ENCODE data around the gene SLC35C1. TPM values are rescaled to one million over a fixed set of nuclear protein-coding genes. Genes with fewer than 3 reads are reported as not detected.

The SLC35C1 gene
- total and polyA plus RNA-seq, 2 experiments from 2014 or later: 6.8 to 11.0 TPM

GRCh38 chr11:45833761-45834160 lies 28.8 kb downstream of the SLC35C1 start:
- Histone ChIP-seq H3K27me3 (ENCODE audit: insufficient read depth) (no peaks in the 10 kb centered on the region), H3K4me2 (no peak overlapping the region), H4K20me1 (replicated peaks; ENCODE audit: insufficient read depth) (no peaks in the 10 kb centered on the region), H3K4me1 (ENCODE audit: insufficient read depth) (no peaks in the 10 kb centered on the region), H3K9me2 (ENCODE audit: insufficient read depth) (no peaks in the 10 kb centered on the region), H3K79me2 (replicated peaks; ENCODE audit: insufficient read depth) (no peaks in the 10 kb centered on the region), H3K27ac (ENCODE audit: low read depth) (no peak overlapping the region), H3K4me3 (no peak overlapping the region), H3K36me3 (ENCODE audit: insufficient read depth) (no peaks in the 10 kb centered on the region), H2AFZ (no peak overlapping the region), H3F3A (replicated peaks; ENCODE audit: low read depth) (no peaks in the 10 kb centered on the region)
- H3K4me3 Mint-ChIP-seq: no peak overlapping the region
- ATAC-seq: no peak
- TF ChIP-seq JUNB (IDR thresholded peaks at IDR 0.05; ENCODE audit: unreplicated experiment): no peak
- TF ChIP-seq EZH2 (IDR thresholded peaks at IDR 0.05; ENCODE audit: low read depth, unreplicated experiment): no peak
- TF ChIP-seq ZNF114 (CRISPR knock-in tag; IDR thresholded peaks at IDR 0.05): no peak
- no peak for TF ChIP-seq CREB1 (CRISPR knock-in tag; IDR thresholded peaks at IDR 0.05; ENCODE audit: low read depth)
- no peak for TF ChIP-seq STAT1 (IDR thresholded peaks at IDR 0.05; ENCODE audit: unreplicated experiment)
- TF ChIP-seq REST (IDR thresholded peaks at IDR 0.05; ENCODE audit: unreplicated experiment): no peak
- no peak for TF ChIP-seq POLR2AphosphoS5 (IDR thresholded peaks at IDR 0.05; ENCODE audit: low read depth)
- TF ChIP-seq, protein P1, sequence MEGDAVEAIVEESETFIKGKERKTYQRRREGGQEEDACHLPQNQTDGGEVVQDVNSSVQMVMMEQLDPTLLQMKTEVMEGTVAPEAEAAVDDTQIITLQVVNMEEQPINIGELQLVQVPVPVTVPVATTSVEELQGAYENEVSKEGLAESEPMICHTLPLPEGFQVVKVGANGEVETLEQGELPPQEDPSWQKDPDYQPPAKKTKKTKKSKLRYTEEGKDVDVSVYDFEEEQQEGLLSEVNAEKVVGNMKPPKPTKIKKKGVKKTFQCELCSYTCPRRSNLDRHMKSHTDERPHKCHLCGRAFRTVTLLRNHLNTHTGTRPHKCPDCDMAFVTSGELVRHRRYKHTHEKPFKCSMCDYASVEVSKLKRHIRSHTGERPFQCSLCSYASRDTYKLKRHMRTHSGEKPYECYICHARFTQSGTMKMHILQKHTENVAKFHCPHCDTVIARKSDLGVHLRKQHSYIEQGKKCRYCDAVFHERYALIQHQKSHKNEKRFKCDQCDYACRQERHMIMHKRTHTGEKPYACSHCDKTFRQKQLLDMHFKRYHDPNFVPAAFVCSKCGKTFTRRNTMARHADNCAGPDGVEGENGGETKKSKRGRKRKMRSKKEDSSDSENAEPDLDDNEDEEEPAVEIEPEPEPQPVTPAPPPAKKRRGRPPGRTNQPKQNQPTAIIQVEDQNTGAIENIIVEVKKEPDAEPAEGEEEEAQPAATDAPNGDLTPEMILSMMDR (conservative IDR thresholded peaks at IDR 0.05; ENCODE audit: low read depth in 2 of 2): no peak
- no peak for TF ChIP-seq EZH2phosphoT487 (IDR thresholded peaks at IDR 0.05; ENCODE audit: unreplicated experiment)
- TF ChIP-seq ZNF331 (CRISPR knock-in tag; IDR thresholded peaks at IDR 0.05; ENCODE audit: low read depth): no peak
- TF ChIP-seq, protein P2, sequence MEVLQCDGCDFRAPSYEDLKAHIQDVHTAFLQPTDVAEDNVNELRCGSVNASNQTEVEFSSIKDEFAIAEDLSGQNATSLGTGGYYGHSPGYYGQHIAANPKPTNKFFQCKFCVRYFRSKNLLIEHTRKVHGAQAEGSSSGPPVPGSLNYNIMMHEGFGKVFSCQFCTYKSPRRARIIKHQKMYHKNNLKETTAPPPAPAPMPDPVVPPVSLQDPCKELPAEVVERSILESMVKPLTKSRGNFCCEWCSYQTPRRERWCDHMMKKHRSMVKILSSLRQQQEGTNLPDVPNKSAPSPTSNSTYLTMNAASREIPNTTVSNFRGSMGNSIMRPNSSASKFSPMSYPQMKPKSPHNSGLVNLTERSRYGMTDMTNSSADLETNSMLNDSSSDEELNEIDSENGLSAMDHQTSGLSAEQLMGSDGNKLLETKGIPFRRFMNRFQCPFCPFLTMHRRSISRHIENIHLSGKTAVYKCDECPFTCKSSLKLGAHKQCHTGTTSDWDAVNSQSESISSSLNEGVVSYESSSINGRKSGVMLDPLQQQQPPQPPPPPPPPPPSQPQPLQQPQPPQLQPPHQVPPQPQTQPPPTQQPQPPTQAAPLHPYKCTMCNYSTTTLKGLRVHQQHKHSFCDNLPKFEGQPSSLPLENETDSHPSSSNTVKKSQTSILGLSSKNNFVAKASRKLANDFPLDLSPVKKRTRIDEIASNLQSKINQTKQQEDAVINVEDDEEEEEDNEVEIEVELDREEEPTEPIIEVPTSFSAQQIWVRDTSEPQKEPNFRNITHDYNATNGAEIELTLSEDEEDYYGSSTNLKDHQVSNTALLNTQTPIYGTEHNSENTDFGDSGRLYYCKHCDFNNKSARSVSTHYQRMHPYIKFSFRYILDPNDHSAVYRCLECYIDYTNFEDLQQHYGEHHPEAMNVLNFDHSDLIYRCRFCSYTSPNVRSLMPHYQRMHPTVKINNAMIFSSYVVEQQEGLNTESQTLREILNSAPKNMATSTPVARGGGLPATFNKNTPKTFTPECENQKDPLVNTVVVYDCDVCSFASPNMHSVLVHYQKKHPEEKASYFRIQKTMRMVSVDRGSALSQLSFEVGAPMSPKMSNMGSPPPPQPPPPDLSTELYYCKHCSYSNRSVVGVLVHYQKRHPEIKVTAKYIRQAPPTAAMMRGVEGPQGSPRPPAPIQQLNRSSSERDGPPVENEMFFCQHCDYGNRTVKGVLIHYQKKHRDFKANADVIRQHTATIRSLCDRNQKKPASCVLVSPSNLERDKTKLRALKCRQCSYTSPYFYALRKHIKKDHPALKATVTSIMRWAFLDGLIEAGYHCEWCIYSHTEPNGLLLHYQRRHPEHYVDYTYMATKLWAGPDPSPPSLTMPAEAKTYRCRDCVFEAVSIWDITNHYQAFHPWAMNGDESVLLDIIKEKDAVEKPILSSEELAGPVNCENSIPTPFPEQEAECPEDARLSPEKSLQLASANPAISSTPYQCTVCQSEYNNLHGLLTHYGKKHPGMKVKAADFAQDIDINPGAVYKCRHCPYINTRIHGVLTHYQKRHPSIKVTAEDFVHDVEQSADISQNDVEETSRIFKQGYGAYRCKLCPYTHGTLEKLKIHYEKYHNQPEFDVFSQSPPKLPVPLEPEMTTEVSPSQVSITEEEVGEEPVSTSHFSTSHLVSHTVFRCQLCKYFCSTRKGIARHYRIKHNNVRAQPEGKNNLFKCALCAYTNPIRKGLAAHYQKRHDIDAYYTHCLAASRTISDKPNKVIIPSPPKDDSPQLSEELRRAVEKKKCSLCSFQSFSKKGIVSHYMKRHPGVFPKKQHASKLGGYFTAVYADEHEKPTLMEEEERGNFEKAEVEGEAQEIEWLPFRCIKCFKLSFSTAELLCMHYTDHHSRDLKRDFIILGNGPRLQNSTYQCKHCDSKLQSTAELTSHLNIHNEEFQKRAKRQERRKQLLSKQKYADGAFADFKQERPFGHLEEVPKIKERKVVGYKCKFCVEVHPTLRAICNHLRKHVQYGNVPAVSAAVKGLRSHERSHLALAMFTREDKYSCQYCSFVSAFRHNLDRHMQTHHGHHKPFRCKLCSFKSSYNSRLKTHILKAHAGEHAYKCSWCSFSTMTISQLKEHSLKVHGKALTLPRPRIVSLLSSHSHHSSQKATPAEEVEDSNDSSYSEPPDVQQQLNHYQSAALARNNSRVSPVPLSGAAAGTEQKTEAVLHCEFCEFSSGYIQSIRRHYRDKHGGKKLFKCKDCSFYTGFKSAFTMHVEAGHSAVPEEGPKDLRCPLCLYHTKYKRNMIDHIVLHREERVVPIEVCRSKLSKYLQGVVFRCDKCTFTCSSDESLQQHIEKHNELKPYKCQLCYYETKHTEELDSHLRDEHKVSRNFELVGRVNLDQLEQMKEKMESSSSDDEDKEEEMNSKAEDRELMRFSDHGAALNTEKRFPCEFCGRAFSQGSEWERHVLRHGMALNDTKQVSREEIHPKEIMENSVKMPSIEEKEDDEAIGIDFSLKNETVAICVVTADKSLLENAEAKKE (CRISPR knock-in tag; IDR thresholded peaks at IDR 0.05): no peak
- TF ChIP-seq ETS1 (IDR thresholded peaks at IDR 0.05): no peak
- TF ChIP-seq NANOG (IDR thresholded peaks at IDR 0.05; ENCODE audit: borderline replicate concordance): no peak
- H3K9me3 Mint-ChIP-seq: no peaks in the 10 kb centered on the region
- no peak for DNase-seq (ENCODE audit: low spot score)
- no peaks in the 10 kb centered on the region for H3K36me3 Mint-ChIP-seq (ENCODE audit: low read depth)
- peaks cover 8% of the 10 kb centered on the region; the same call in 2 of the 3 replicates for H3K4me1 Mint-ChIP-seq
- H3K27ac Mint-ChIP-seq: no peak overlapping the region
- peaks cover 3% of the 10 kb centered on the region for H3K27me3 Mint-ChIP-seq (ENCODE audit: insufficient read depth, low read depth, poor library complexity)
